Pancreas (tissue), 10 donors: ENCODE data around the gene LHFPL3. TPM values are rescaled to one million over a fixed set of nuclear protein-coding genes. Genes with fewer than 3 reads are reported as not detected.

ENCODE experiments used
- ATAC-seq, 4 donors: fragments of 200-7000 bp; cut with Tn5 transposase; one replicate each; pipeline versions ENCODE4 v1.8.0 to v1.9.1; 2020; ENCODE audit warnings: mild to moderate bottlenecking in 4 of 4, moderate library complexity in 4 of 4
- DNase-seq, 6 donors: peaks; one replicate each; pipeline ENCODE4 v3.0.0-alpha.2; 2020
- FAIRE-seq: peaks from 2 replicates; lab custom pipeline; 2012; peaks lifted over from hg19 to GRCh38; lab: Jason Lieb, UNC
- H3K27ac ChIP-seq, 4 donors: fragments of 200-600 bp; sonication (generic); 1 replicate in 3 of 4; 2 replicates in 1 of 4; pipeline versions ENCODE4 v1.5.0 to v1.8.0; 2020
- H3K27me3 ChIP-seq, 4 donors: fragments of 200-600 bp; one replicate each; pipeline ENCODE4 v1.8.0; 2021
- H3K36me3 ChIP-seq, 3 donors: fragments of 200-600 bp; sonication (generic) in 1 of 3; one replicate each; pipeline versions ENCODE4 v1.5.0 to v1.8.0; 2020 to 2021
- H3K4me1 ChIP-seq, 3 donors: fragments of 200-600 bp; one replicate each; pipeline ENCODE4 v1.8.0; 2021
- H3K4me3 ChIP-seq, 4 donors: fragments of 200-600 bp; sonication (generic) in 2 of 4; one replicate each; pipeline versions ENCODE4 v1.5.0 to v1.8.0; 2020 to 2021
- H3K9me3 ChIP-seq, 4 donors: fragments of 200-600 bp; one replicate each; pipeline ENCODE4 v1.8.0; 2021
- WGBS, 2 donors: extraction: QIAGEN DNeasy Blood & Tissue Kit; methylation state at CpG; one replicate each; pipeline ENCODE4 v1.1.7; 2013; 5-methylcytosine and 5-hydroxymethylcytosine counted together
- intact Hi-C, 3 donors: fragments of 100-400 bp; cut with DNase I; formaldehyde crosslinking; loops; one replicate each; pipeline versions ENCODE4 v1.11.1 to v1.14.2; 2022
- polyA plus RNA-seq, 2 donors: library from polyadenylated mRNA; stranded (reverse); fragments of 200-250 nt; gene quantifications; one replicate each; pipeline ENCODE4 v1.2.3, GENCODE V29; 2013
- total RNA-seq, 6 donors: library from RNA; stranded (reverse); fragmentation: NEBNext Ultra II Directional in 4 of 6; extraction: Animal tissue kit (Norgen Biotek cat#: 25700) in 4 of 6; gene quantifications; one replicate each; pipeline versions ENCODE4 v1.2.1 to v1.2.4, GENCODE V29; 2021 to 2023
- TF ChIP-seq, protein P1 (sequence below), 4 donors: fragments of 200-600 bp; sonication (generic) in 3 of 4; IDR thresholded peaks; one replicate each; pipeline versions ENCODE4 v1.5.0 to v1.8.0; 2021; ENCODE audit warnings: antibody characterized with exemption in 4 of 4
- donor health status: healthy with polysubstance abuse.
- donor health status: DM: no; HTN: no; CAD: no; lungs with moderate emphysema.
- donor health status: DM: no; HTN: no; CAD: no.
- donor health status: control.
- donor health status: control.
- donor health status: Bipolar disorder and iron deficiency.
- donor health status: DM: yes; HTN: yes; CAD: no.
- donor health status: DM: no; HTN: no; CAD: no.
- donor health status: DM: no; HTN: no; CAD: no.
- donor health status: DM: yes; HTN: yes; CAD: no.

LHFPL3 gene
- total and polyA plus RNA-seq, 8 donors, result not detected

DNA sequence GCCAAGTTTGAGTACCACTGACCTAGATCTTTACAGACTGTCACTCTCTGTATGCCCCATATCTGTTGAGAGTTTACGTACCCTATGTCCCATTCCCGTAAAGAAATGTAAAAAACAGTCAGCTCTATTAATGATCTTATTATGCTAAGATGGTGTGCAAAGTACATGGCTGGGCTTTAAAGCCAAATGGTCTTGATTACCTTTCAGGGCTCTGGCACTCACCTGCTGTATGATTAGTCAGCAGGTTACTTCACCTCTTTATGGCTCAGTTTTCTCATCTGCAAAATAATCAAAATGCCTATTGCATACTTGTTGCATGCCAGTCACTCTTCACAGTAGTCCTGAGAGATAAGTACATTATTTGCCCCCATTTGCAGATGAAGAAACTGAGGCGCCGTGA is 54.2 kb downstream of the LHFPL3 start:
- Histone ChIP-seq H3K4me3 (no peak overlapping the region), H3K9me3 (no peaks in the 10 kb centered on the region), H3K27ac (no peak overlapping the region), H3K36me3 (no peaks in the 10 kb centered on the region), H3K4me1 (no peaks in the 10 kb centered on the region), H3K27me3 (no peaks in the 10 kb centered on the region)
- TF ChIP-seq, protein P1, sequence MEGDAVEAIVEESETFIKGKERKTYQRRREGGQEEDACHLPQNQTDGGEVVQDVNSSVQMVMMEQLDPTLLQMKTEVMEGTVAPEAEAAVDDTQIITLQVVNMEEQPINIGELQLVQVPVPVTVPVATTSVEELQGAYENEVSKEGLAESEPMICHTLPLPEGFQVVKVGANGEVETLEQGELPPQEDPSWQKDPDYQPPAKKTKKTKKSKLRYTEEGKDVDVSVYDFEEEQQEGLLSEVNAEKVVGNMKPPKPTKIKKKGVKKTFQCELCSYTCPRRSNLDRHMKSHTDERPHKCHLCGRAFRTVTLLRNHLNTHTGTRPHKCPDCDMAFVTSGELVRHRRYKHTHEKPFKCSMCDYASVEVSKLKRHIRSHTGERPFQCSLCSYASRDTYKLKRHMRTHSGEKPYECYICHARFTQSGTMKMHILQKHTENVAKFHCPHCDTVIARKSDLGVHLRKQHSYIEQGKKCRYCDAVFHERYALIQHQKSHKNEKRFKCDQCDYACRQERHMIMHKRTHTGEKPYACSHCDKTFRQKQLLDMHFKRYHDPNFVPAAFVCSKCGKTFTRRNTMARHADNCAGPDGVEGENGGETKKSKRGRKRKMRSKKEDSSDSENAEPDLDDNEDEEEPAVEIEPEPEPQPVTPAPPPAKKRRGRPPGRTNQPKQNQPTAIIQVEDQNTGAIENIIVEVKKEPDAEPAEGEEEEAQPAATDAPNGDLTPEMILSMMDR (IDR thresholded peaks at IDR 0.05), result no peak
- WGBS, 2 donors, result 79 to 86% methylated on average over 4 of the region's 4 CpGs
- intact Hi-C loops, result no loop called here
- DNase-seq (no peak), ATAC-seq (no peak), FAIRE-seq (no peak)

DNA sequence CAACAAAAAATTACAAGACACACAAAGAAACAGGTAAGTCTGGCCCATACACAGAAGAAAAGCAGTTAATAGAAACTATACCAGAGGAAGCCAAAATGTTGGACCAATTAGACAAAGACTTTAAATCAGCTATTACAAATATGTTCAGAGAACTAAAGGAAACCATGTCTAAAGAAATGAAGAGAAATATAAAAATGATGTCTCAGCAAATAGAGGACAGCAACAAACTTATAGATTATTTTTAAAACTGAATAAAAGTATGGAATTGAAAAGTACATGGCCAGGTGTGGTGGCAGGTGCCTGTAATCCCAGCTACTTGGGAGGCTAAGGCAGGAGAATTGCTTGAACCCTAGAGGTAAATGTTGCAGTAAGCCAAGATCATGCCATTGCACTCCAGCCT is 58.5 kb downstream of the LHFPL3 start:
- FAIRE-seq, result no peak
- TF ChIP-seq, protein P1 (IDR thresholded peaks at IDR 0.05), result no peak
- Histone ChIP-seq H3K4me3 (no peak overlapping the region), H3K36me3 (no peaks in the 10 kb centered on the region), H3K4me1 (no peaks in the 10 kb centered on the region), H3K9me3 (no peaks in the 10 kb centered on the region), H3K27me3 (no peaks in the 10 kb centered on the region), H3K27ac (no peak overlapping the region)
- intact Hi-C loops, result no loop called here
- no peak for ATAC-seq
- DNase-seq, result no peak

DNA sequence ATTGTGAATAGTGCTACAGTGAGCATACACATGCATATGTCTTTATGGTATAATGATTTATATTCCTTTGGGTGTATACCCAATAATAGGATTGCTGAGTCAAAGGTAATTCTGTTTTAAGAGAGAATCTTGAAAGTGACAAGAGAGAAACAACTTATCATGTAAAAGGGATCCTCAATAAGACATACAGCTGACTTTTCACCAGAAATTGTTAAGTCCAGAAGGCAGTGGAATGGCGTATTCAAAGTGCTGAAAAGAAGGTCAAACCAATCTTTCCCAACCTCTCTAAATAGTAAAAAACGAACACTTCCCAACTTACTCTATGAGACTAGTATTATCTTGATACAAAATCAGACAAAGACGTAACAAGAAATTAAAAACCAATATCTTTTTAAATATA is 59.8 kb downstream of the LHFPL3 start:
- H3K36me3 ChIP-seq, result no peaks in the 10 kb centered on the region
- FAIRE-seq (no peak), ATAC-seq (no peak), DNase-seq (no peak)
- no peak overlapping the region for H3K27ac ChIP-seq
- H3K4me1 ChIP-seq, result no peaks in the 10 kb centered on the region
- H3K9me3 ChIP-seq, result no peaks in the 10 kb centered on the region
- intact Hi-C loops, result no loop called here
- H3K27me3 ChIP-seq, result no peaks in the 10 kb centered on the region
- WGBS, 2 donors, result 58 to 59% methylated on average over 3 of the region's 3 CpGs
- H3K4me3 ChIP-seq, result no peak overlapping the region
- TF ChIP-seq, protein P1 (IDR thresholded peaks at IDR 0.05), result no peak

DNA sequence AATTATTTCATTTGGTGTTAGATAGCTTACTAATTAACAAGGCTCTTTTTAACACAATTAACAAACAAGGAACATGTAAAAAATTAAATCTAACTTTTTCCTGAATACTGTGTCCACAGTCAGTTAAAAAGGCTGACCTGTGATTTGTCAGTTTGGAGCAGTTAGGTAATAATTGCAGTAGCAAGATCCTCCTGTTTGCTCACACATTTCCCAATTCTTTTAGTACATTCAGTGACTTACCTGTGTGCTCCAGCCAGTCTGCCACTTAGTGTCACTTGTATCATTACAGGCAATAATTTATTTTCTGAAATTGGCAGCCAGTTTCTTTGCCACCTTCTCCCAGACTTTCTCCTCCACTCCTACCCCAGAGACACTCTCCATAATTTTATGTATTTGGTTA is 66.8 kb downstream of the LHFPL3 start:
- Histone ChIP-seq H3K9me3 (no peaks in the 10 kb centered on the region), H3K27ac (no peak overlapping the region), H3K4me3 (no peak overlapping the region), H3K27me3 (no peaks in the 10 kb centered on the region), H3K4me1 (no peaks in the 10 kb centered on the region), H3K36me3 (no peaks in the 10 kb centered on the region)
- no peak for FAIRE-seq
- peak in 1 of 4 donors; percentile 39 for ATAC-seq
- TF ChIP-seq, protein P1 (IDR thresholded peaks at IDR 0.05), result no peak
- intact Hi-C loops, result no loop called here
- no peak for DNase-seq

DNA sequence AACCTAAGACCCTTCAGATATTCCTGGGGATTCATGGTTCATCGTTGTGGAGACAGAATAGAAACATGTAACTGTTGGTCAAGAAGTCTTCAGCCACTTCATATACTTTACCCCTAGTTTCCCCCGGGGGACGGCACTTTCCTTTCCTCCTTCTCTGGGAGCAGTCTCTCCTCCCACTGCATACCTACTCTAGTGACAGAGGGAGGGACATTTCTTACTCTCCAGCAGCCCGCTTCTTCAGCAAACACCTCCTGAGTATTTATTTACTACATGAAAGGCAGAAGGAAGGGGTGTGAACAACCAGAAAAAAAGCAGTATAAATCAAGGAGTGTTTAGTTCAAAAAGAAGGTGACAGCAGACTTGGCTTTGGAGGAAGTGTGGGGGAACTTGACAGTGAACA is 69.0 kb downstream of the LHFPL3 start:
- intact Hi-C loops, result no loop called here
- TF ChIP-seq, protein P1 (IDR thresholded peaks at IDR 0.05), result no peak
- FAIRE-seq (no peak), ATAC-seq (no peak), DNase-seq (no peak)
- no peak overlapping the region for H3K4me3 ChIP-seq
- H3K36me3 ChIP-seq, result no peaks in the 10 kb centered on the region
- H3K27ac ChIP-seq, result no peak overlapping the region
- no peaks in the 10 kb centered on the region for H3K27me3 ChIP-seq
- no peaks in the 10 kb centered on the region for H3K9me3 ChIP-seq
- 27 to 30% methylated on average over 4 of the region's 4 CpGs for WGBS, 2 donors
- H3K4me1 ChIP-seq, result no peaks in the 10 kb centered on the region
